HG02642 (cell line): ENCODE results near the gene STK16.
"Not testable (repeated sequence)": the region's sequence is repeated elsewhere in the genome, so short reads cannot be mapped to it uniquely, and the experiment has no call there.

Experiments
- ATAC-seq: cut with Tn5 transposase; IDR thresholded peaks from one replicate; pipeline ENCODE4 v1.9.1; 2021; ENCODE audit warnings: mild to moderate bottlenecking; ENCODE audit not compliant: unreplicated experiment, poor library complexity

Gene STK16

GRCh38 chr2:219285373-219285735, 40.1 kb downstream of the STK16 start:
- no peak for ATAC-seq

- ATAC-seq, result no peak
These were observed 40.7 kb downstream of the STK16 start for GRCh38 chr2:219285894-219286425.

GRCh38 chr2:219286436-219287115, 41.3 kb downstream of the STK16 start:
- ATAC-seq, result no peak

- not testable (repeated sequence) for ATAC-seq
These were observed 41.8 kb downstream of the STK16 start for GRCh38 chr2:219287116-219287440.

GRCh38 chr2:219287580-219288265, 42.4 kb downstream of the STK16 start:
- ATAC-seq, result no peak

- ATAC-seq, result no peak
These were observed 43.9 kb downstream of the STK16 start for GRCh38 chr2:219289195-219289536.

GRCh38 chr2:219289537-219290361, 44.5 kb downstream of the STK16 start:
- ATAC-seq, result no peak

- ATAC-seq, result no peak
These were observed 45.3 kb downstream of the STK16 start for GRCh38 chr2:219290381-219291171.

- ATAC-seq, result no peak
These were observed 46.1 kb downstream of the STK16 start for GRCh38 chr2:219291394-219291793.

- ATAC-seq, result no peak
These were observed 46.7 kb downstream of the STK16 start for GRCh38 chr2:219291910-219292490.

- ATAC-seq, result no peak
These were observed 47.3 kb downstream of the STK16 start for GRCh38 chr2:219292616-219293015.

- no peak for ATAC-seq
These were observed 48.5 kb downstream of the STK16 start for GRCh38 chr2:219293736-219294231.

- ATAC-seq, result peak; percentile 89
These were observed 49.4 kb downstream of the STK16 start for GRCh38 chr2:219294356-219295351.

GRCh38 chr2:219296142-219296541, 50.9 kb downstream of the STK16 start:
- no peak for ATAC-seq

GRCh38 chr2:219296631-219297391, 51.5 kb downstream of the STK16 start:
- no peak for ATAC-seq

- ATAC-seq, result no peak
These were observed 52.6 kb downstream of the STK16 start for GRCh38 chr2:219297766-219298456.

- ATAC-seq, result no peak
These were observed 53.6 kb downstream of the STK16 start for GRCh38 chr2:219298759-219299371.
